ENCODE measurements around the gene TBC1D20.
A peak's percentile ranks its signal among the peaks of the same experiment; 100 is the strongest.

The TBC1D20 gene

DNA sequence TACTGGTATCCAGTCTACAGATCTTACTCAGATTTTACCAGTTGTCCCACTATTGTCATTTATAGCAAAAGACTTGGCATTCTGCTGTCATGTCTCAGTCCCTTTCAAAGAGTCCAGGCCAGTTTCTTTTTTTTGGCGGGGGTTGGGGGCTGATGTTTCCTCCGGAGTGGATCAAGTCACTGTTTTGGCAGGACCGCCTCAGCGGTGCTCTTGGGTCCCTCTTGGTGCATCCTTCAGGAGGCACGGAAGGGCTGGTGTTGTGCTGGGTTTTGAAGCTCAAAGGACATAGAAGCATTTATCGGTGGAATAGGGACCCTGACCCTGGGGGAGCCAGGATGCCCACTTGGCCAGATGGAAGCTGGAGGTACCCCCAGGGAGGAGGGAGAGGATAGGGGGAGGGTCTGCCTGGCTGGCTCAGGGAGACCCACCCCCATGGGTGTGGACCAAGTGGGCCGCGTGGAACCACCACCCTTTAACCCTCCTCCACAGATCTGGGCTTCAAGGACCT lies 43.4 kb downstream of the TBC1D20 start:
- DNase-seq, result no peak

DNA sequence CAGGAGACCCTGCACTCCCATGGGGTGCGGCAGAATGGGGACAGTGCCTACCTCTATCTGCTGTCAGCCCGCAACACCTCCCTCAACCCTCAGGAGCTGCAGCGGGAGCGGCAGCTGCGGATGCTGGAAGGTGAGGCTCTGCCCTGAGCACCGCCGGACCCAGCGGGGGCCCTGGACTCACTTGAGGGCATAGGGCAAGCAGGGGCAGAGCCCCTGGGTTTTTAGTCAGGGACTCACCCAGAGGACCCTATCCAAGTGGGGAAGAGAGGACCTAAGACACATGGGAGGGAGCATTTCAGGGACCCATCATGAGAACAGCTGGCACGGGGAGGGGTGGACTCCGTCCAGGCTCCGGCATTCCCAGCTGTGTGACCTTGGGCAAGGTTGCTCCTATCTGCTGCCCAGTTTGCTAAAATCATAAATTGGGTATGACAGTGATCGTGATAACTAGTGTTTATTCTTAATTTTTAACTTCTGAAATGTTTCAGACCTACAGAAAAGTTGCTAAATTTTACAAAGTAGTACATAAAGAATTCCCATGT lies 44.5 kb downstream of the TBC1D20 start:
- no peak for DNase-seq

DNA sequence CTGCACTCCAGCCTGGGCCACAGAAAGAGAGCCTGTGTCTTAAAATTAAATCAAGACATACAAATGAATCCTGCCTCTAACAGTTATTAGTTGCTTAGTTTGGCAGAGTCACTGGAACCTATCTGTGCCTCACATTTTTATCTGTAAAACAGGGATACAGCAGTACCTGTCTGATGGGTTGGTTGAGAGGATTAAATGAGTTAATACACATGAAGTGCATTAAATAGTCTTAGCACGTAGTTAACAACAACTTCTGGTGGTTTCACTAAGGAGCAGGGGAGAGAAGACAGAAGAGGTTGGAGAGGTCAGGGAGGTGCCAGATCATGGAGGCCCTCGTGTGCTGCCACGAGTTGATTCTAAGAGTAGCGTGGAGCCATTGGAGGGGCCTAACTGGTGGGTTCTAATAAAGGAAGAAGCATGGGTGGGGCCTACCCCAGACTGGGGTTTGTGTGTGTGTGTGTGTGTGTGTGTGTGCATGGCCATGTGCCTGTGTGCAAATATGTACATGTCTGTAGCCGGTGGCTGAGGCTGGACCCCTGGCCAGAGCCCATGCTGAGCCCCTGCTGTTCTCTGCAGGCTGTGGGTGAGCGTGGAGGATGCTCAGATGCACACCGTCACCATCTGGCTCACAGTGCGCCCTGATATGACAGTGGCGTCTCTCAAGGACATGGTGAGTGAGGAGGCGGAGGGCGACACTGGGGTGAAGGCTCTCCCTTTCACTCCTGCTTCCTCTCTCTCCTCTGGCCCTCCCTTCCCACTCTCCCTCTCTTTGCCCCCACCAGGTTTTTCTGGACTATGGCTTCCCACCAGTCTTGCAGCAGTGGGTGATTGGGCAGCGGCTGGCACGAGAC lies 45.2 kb downstream of the TBC1D20 start:
- no peak for DNase-seq

DNA sequence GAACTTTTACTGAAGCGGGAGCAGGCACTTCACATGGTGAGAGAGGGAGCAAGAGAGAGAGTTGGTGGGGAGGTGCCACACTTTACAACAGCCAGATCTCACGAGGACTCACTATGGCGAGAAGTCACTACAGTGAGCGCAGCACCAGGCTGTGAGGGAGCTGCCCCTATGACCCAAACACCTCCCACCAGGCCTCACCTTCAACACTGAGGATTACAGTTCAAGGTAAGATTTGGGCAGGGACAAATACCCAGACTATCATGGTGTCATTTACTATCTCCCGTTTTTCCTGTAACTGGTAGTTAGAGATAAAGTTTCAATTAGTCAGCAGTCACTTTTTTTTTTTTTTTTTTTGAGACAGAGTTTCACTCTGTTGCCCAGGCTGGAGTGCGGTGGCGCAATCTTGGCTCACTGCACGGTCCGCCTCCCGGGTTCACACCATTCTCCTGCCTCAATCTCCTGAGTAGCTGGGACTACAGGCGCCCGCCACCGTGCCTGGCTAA lies 46.5 kb downstream of the TBC1D20 start:
- no peak for DNase-seq

DNA sequence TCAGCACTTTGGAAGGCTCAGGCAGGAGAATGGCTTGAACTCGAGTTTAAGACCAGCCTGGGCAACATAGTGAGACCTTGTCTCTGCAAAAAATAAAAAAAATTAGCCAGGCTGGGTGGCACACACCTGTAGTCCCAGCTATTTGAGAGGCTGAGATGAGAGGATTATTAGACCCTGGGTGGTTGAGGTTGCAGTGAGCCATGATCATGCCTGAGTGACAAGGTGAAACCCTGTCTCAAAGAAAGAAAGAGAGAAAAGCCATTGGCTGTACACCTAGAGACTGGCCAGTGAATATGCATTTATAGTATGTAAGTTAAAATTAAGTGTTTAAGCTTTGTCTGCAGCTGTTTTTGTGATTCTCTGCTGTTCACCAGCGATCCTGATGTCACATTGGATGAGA lies 48.2 kb downstream of the TBC1D20 start:
- DNase-seq, result no peak

DNA sequence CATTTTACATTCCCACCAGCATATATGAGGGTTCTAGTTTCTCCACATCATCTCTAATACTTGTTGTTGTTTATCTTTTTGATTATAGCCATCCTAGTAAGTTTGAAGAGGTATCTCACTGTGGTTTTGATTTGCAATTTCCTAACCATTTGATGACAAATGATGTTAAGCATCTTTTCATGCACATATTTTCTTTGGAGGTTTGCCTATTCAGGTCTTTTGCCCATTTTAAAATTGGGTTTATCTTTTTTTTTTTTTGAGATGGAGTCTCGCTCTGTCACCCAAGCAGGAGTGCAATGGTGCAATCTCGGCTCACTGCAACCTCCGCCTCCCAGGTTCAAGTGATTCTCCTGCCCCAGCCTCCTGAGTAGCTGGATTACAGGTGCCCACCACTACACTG lies 50.3 kb downstream of the TBC1D20 start:
- DNase-seq, result no peak

DNA sequence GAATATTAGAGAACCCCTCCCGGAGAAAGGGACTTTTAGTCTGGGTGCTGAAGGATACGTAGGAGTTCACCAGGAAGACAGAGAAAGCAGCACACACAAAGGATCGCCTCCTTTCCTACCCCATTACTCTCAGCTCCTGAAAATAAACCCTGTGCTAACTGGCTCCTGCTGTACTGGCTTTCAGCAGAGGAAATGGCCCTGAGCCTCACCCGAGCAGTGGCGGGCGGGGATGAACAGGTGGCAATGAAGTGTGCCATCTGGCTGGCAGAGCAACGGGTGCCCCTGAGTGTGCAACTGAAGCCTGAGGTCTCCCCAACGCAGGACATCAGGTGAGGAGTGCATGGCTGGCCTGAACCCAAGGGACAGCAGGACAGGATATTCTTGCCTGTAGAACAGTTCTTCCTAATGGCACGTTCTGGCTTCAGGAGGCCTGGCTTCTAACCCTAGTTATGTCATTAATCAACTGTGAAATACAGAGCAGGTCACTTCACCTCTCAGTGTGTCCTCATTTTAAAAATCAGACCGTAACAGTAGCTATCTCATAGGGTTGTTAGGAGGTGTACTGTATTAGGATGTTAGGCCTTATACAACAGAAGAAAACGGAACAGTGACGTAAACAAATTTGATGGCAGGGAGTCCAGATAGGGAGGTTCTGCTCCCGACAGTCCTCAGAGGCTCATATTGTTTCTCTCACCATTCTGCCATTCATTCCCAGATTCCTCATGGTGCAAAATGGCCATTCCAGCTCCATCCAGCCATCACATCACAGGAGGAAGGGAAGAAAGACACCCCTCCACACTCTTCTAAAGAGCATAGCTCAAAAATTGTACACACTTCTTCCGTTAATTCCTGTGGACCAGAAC lies 52.4 kb downstream of the TBC1D20 start:
- no peak for DNase-seq

DNA sequence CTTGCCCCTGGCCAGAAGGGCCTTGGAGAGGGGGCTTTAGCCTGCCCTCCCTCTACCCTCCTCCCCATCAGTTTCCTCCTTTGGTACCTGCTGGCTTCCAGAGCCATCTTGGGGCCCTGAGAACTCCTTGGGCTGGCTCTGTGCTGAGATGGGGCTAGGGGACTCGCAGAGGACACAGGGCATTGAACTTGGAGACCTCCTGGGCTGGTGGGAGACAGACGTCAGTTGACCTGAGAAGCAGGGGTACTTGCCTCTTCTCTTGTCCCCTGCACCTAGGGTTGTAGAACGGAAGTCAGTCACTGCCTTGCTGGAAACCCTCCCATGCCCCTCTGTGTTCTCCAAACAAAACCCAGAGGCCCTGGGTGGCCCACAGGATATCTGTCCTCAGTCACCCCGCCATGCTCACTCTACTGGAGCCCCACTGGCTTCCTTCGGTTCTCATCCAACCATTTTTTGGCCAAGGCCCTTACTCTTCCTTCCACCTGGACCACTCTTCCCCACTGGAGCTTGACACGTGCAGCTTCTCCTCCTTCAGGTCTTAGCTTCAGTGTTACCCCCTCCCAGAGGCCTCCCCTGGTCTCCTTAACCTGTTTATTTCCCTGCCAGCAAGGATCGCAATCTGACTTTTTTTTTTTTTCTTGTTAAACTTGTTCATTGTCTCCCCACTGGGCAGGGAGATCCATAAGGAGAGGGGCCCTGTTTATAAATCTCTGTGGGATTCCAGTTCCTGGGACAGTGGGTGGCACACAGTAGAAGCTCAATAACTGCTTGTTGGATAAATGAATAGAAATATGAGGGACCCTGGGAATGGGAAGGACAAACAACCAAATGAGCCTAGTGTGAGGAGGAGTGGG lies 53.3 kb downstream of the TBC1D20 start:
- peak; percentile 15 for DNase-seq

DNA sequence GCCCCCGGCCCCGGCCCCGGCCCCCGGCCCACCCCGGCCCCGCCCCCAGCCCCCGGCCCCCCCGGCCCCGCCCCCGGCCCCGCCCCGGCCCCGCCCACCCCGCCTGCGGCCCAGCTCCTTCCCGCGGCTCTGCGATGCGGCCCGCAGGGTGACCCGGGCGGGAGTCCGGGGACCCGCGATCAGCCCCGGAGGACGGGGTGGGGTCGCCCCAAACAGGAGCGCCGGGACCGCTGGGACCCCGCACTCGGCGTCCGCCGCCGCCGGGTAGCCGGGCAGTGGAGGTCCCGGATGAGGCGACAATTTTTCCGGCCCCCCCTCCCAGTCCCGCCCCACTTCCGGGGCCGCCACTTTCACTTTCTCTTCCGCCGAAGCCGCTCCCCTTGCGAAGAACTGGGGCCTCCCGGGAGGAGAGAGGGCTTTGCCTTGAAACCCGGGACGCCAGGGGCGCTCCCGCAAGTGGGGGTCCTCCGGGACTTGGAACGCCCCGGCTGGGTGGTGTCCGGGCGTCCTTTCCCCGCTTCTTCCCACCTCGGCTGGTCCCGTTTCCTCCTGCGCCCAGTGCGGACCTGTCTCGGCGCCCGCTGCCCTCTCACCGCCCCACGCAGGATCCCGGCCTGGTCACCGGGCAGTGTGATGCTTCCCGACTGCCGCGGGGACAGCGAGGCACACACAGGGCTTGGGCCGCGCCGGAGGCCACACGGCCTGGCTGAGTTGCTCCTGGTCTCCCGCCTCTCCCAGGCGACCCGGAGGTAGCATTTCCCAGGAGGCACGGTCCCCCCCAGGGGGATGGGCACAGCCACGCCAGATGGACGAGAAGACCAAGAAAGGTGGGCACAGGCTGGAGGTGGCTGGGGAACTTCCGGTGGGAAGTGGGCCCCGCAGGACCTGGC lies 54.1 kb downstream of the TBC1D20 start, which contains the start of gene RBCK1:
Gene RBCK1, plus strand, starts transcription at position 347 of the 890 bp plus-strand sequence. Its CDS starts 459 bp downstream, at position 806.
- DNase-seq, result peak; percentile 91

DNA sequence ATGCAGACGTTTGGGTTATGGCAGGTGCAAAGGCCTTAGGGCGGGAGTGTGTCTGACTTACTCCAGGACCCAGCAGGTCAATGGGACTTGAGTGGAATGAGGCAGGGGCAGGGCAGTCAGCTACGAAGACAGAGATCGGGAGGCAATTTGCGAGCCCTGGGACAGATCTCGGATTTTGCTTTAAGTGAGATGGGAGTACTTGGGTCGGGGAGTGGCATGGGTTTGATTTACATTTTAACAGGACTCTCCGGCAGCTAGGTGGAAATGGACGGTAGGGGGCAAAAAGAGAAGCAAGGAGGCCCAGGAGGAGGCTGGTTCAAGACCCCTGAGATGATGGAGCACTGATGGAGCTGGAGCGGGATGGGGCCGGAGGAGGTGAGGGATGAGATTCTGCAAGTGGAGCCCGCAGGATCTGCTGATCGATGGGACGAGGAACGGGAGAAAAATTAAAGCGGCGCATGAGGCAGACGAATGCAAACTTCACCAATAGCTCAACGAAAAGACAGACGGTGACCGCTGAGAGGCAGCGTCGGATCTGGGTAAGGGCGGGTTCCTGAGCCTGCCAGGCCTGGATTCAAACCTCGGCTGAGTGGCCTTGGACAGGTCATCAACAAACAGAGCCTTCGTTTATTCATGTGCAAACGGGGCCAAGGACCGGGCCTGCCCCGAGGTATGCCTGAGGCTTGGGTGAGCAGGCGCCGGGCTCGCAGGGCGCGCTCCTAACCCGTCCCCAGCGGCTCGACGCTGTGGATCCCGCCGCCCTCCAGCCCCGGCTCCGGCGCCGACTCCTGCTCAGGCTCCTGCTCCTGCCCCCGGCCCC lies 55.0 kb downstream of the TBC1D20 start:
- peak; percentile 65 for DNase-seq

DNA sequence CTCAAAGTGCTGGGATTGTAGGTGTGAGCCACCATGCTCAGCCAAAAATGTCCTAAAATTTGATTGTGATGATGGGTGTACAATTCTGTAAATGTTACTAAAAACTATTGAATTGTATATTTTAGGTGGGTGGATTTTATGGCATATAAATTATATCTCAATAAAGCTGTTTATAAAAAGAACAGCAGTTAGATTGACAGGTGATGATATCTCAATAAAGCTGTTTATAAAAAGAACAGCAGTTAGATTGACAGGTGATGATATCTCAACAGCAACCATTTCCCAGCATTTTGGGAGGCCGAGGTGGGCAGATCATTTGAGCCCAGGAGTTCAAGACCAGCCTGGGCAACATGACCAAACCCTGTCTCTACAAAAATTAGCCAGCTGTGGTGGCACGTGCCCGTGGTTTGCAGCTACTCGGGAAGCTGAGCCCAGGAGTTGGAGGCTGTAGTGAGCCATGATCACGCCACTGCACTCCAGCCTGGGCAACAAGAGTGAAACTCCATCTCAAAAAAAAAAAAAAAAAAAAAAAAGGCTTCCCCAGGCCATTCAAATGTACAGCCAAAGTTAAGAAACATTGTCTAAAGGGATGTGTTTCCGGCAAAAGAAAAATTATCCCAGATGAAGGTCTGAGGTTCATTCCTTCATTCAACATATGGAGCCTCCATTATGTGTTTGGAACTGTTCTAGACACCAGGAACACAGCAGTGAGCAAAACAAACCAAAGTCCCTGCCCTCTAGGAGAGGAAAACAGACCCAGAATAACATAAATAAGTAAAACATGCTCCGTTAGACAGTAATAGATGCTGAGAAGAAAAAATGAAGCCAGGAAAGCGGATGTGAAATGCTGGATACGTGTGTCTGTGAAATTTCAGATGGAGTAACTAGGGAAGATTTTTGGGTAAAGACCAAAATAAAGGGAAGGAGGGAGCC lies 55.9 kb downstream of the TBC1D20 start:
- no peak for DNase-seq

DNA sequence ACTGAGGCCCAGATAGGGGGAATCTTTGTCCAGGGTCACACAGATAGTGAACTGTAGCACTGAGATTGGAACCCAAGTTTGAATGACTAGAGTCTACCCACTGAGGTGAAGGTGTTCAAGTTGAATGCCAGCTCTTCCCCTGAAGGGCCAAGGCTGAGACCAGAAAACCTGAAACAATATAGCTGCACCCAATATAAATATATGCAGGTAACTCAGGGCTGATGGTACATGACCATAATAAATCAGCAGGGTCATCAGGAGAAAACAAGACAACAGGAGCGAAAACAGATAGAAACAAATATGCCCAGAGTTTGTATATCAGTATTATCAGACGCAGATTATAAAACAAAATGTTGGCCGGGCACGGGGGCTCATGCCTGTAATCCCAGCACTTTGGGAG lies 58.2 kb downstream of the TBC1D20 start:
- no peak for DNase-seq

DNA sequence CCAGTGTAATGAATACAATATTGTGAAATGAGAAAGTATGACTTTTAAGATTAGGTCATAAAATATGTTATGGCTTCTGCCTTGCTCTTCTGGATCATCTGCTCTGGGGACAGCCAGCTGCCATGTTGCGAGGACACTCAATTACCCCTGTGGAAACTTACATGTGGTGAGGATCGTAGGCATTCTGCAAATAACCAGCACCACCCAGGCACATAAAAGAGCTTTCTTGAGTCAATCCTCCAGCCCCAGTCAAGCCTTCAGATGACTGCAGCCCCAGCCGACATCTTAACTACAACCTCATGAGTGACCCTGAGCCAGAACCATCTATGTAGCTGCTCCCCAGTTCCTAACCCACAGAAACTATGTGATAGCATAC lies 58.8 kb downstream of the TBC1D20 start:
- no peak for DNase-seq

DNA sequence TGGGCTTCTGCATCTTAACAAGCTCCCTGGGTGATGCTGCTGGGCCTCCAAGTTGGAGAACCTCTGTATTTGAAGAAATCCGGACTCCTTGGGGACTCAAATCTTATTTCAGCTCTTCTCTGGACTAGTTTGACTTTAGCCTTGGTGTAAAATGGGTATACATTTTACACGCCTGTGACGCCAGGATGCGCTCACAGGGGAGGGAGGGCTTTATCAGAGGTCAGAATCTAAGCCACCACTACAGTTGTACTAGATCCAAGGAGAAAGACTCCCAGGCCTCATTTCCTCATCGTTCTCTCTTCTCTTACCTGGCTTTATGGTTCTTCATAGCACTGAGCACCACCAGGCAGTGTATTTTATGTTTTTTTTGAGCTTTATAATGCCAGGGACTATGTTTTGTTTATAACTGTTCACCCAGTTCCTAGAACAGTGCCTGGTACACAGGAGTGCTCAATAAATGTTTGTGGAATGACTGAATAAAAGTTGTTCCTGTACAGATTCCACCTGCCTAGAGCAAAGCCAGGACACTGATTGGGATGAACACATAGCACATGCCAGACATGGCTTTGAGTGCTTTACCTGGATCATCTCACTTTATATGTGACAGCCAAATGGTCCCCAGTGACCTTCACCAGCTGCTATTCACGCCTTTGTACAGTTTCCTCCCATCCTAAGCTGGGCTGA lies 59.3 kb downstream of the TBC1D20 start:
- no peak for DNase-seq

DNA sequence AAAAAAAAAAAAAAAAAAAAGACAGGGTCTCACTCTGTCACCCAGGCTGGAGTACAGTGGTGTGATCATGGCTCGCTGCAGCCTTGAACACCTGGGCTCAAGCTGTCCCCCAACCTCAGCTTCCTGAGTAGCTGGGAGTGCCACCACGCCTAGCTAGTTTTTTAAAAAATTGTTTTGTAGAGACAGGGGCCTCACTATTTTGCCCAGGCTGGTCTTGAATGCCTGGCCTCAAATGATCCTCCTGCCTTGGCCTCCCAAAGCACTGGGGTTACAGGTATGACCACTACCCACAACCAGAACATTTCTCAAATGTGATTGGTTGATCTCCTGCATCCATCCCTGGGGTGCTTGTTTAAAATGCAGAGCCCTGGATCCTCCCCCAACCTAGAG lies 59.8 kb downstream of the TBC1D20 start:
- DNase-seq, result no peak

DNA sequence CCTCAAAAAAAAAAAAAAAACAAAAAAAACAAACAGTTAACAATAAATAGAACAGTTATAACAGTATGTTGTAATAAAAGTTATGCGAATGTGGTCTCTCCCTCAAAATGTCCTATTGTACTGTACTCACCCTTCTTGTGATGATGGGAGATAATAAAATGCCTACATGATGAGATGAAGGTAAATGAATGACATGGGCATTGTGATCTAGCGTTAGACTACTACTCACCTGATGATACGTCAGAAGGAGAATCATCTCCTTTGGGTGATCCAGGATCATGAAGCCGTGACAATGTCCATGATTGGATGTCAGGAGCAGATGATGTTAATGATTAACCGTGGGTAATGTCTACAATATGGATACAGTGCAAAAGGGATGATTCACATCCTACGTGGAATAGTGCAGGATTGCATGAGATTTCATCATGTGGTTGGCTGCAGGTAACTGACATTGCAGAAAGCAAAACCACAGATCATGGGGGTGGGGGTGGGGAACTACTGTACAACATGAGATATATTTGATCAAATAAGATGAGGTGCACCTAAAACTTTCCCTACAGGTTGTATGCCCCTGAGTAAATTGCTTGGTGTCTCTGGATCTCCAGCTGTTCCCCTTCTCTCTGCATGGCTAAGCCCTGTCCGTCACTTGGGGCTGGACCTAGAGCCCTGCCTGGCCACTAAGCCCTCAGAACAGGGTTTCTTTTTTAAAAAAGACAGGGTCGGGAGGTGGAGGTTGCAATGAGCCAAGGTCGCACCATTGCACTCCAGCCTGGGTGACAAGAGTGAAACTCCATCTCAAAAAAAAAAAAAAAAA lies 60.4 kb downstream of the TBC1D20 start:
- no peak for DNase-seq

DNA sequence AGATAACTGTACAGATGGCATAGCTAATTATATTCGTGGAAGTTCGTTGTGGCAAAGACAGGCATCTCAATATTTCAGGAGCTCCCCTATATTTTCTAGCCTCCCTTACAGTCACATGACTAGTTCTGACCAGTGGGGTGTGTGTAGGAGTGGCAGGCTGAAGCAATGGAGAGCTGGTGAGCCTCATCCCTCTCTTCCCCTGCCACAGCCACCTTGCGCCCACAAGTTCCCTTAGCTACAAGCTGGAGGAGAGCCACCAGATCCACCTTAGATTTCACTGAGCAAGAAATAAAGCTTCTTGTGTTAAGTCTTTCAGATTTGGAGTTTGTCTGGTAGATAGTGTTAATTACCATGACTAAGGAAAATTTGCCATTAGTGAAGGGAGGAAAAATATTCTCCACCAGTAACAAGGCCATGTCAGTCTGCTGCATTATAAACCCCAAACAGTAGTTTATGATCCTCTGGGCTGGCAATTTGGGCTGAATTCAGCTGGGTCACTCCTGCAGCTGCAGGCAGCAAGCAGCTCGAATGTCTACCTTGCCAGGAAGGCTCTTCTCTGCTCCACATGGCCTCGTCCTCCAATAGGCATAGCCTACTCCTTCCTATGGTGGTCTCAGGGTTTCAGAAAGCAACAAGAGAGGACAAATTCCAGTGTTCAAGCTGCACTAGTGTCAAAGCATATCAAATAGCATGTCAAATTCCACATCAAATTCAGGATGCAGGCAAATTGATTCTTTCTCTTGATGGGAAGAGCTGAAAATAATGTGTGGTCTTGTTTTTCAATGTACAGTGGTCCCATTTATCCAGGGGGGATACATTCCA lies 61.7 kb downstream of the TBC1D20 start:
- no peak for DNase-seq

All from CD4-positive, alpha-beta T cell treated with Interleukin-17A for 1 hour (primary cell).